Activated CD8-positive, alpha-beta memory T cell treated with anti-CD3 and anti-CD28 coated beads, Interleukin-2, amount 50 U/mL, for 4 hours (primary cell): Measurements from ENCODE around the gene GRAP2.
"Not testable (repeated sequence)": the region's sequence is repeated elsewhere in the genome, so short reads cannot be mapped to it uniquely, and the experiment has no call there.

ENCODE experiments used
- DNase-seq: peaks from one replicate; pipeline ENCODE4 v3.0.0-alpha.2; 2020

Gene GRAP2

GRCh38 chr22:39900306-39901227 lies at the start of gene GRAP2:
TSS of gene GRAP2 (plus strand) at chr22:39901084. CDS start at chr22:39947107, 46,023 bp downstream.
- peak; percentile 57 for DNase-seq

GRCh38 chr22:39851606-39852315 lies 49.1 kb upstream of the GRAP2 start:
- DNase-seq = no peak

GRCh38 chr22:39852799-39853198 lies 48.1 kb upstream of the GRAP2 start:
- no peak for DNase-seq

- DNase-seq = no peak
Observed at GRCh38 chr22:39856588-39856987, 44.3 kb upstream of the GRAP2 start.

- no peak for DNase-seq
Observed at GRCh38 chr22:39859903-39860588, 40.8 kb upstream of the GRAP2 start.

GRCh38 chr22:39868741-39869140 lies 32.1 kb upstream of the GRAP2 start:
- DNase-seq = no peak

- not testable (repeated sequence) for DNase-seq
Observed at GRCh38 chr22:39869797-39870196, 31.1 kb upstream of the GRAP2 start.

GRCh38 chr22:39871008-39871798 lies 29.7 kb upstream of the GRAP2 start:
- DNase-seq = no peak

GRCh38 chr22:39872548-39872947 lies 28.3 kb upstream of the GRAP2 start:
- DNase-seq = no peak

GRCh38 chr22:39873965-39874364 lies 26.9 kb upstream of the GRAP2 start:
- no peak for DNase-seq

- DNase-seq = not testable (repeated sequence)
Observed at GRCh38 chr22:39875176-39875885, 25.6 kb upstream of the GRAP2 start.

- DNase-seq = no peak
Observed at GRCh38 chr22:39877079-39877845, 23.6 kb upstream of the GRAP2 start.

- no peak for DNase-seq
Observed at GRCh38 chr22:39880722-39881121, 20.2 kb upstream of the GRAP2 start.

- no peak for DNase-seq
Observed at GRCh38 chr22:39883057-39883456, 17.8 kb upstream of the GRAP2 start.

- DNase-seq = not testable (repeated sequence)
Observed at GRCh38 chr22:39889924-39890323, 11.0 kb upstream of the GRAP2 start.

- no peak for DNase-seq
Observed at GRCh38 chr22:39893526-39893925, 7.4 kb upstream of the GRAP2 start, which contains the start of gene ENTHD1. TSS of gene ENTHD1 (minus strand) at chr22:39893760. CDS start at chr22:39887748, 6,012 bp downstream.

GRCh38 chr22:39894554-39895092 lies 6.3 kb upstream of the GRAP2 start:
- no peak for DNase-seq

- no peak for DNase-seq
Observed at GRCh38 chr22:39895682-39896081, 5.2 kb upstream of the GRAP2 start.

GRCh38 chr22:39896313-39896996 lies 4.4 kb upstream of the GRAP2 start:
- no peak for DNase-seq

- DNase-seq = no peak
Observed at GRCh38 chr22:39897841-39898240, 3.0 kb upstream of the GRAP2 start.
